Gastrocnemius medialis (tissue), 4 donors: ENCODE data around the gene PANK4. TPM values are rescaled to one million over a fixed set of nuclear protein-coding genes. Genes with fewer than 3 reads are reported as not detected.

ENCODE experiments used
- ATAC-seq, 2 donors: fragments of 150-250 bp; one replicate each; pipeline ENCODE4 v1.9.1; 2016
- DNase-seq, 2 donors: peaks; one replicate each; pipeline ENCODE4 v3.0.0-alpha.2; 2019
- H3K27ac ChIP-seq, 4 donors: fragments of 200-600 bp; sonication (generic); 1 replicate in 1 of 4; 2 replicates in 3 of 4; pipeline ENCODE4 v1.5.1; 2016 to 2018; ENCODE audit warnings: mild to moderate bottlenecking in 2 of 4, moderate library complexity in 1 of 4
- H3K27me3 ChIP-seq, 3 donors: fragments of 200-600 bp; sonication (generic) in 2 of 3; 1 replicate in 1 of 3; 2 replicates in 2 of 3; pipeline versions ENCODE4 v1.5.1 to v1.6.0; 2016 to 2019; ENCODE audit warnings: mild to moderate bottlenecking in 1 of 3, moderate library complexity in 1 of 3
- H3K36me3 ChIP-seq, 2 donors: fragments of 200-600 bp; sonication (generic) in 1 of 2; one replicate each; pipeline ENCODE4 v1.5.1; 2017 to 2018
- H3K4me1 ChIP-seq, 2 donors: fragments of 200-600 bp; sonication (generic) in 1 of 2; one replicate each; pipeline ENCODE4 v1.5.1; 2016 to 2017; ENCODE audit warnings: mild to moderate bottlenecking in 2 of 2
- H3K4me3 ChIP-seq, 4 donors: fragments of 200-600 bp; sonication (generic) in 3 of 4; 1 replicate in 1 of 4; 2 replicates in 3 of 4; pipeline ENCODE4 v1.5.1; 2016 to 2019; ENCODE audit warnings: mild to moderate bottlenecking in 2 of 4
- H3K9me3 ChIP-seq, 3 donors: fragments of 200-600 bp; sonication (generic) in 2 of 3; 1 replicate in 1 of 3; 2 replicates in 2 of 3; pipeline ENCODE4 v1.5.1; 2016 to 2019
- CTCF ChIP-seq, 5 experiments: fragments of 450-650 bp in 3 of 5; fragments of 200-600 bp in 2 of 5; sonication (generic) in 2 of 5; IDR thresholded peaks in 4 of 5; conservative IDR thresholded peaks in 1 of 5; 1 replicate in 4 of 5; 2 replicates in 1 of 5; pipeline ENCODE4 v1.5.1; 2016 to 2019; ENCODE audit warnings: antibody characterized with exemption in 5 of 5, mild to moderate bottlenecking in 3 of 5, moderate library complexity in 3 of 5
- POLR2A ChIP-seq, 2 donors: fragments of 450-650 bp; IDR thresholded peaks; one replicate each; pipeline ENCODE4 v1.6.1; 2017; ENCODE audit warnings: antibody characterized with exemption in 2 of 2, mild to moderate bottlenecking in 2 of 2, moderate library complexity in 2 of 2
- in situ Hi-C, 4 donors: fragments of 200-750 bp; cut with MboI; loops; one replicate each; pipeline versions ENCODE4 v1.15.0 to v1.8.0; 2017; ENCODE audit warnings: low sequenced_read_pairs in 4 of 4
- intact Hi-C: fragments of 100-400 bp; cut with DNase I; formaldehyde crosslinking; loops from one replicate; pipeline ENCODE4 v1.15.1; 2023; ENCODE audit warnings: low total_unique reads
- total RNA-seq, 4 donors: library from RNA; depleted of rRNA; stranded (reverse); fragments of >200 nt; gene quantifications; one replicate each; pipeline versions ENCODE4 v1.1.0 to v1.2.3, GENCODE V29; 2016

Gene PANK4
- total RNA-seq, 4 donors from 2014 or later = 27.5 to 54.2 (median 38.5) TPM

DNA sequence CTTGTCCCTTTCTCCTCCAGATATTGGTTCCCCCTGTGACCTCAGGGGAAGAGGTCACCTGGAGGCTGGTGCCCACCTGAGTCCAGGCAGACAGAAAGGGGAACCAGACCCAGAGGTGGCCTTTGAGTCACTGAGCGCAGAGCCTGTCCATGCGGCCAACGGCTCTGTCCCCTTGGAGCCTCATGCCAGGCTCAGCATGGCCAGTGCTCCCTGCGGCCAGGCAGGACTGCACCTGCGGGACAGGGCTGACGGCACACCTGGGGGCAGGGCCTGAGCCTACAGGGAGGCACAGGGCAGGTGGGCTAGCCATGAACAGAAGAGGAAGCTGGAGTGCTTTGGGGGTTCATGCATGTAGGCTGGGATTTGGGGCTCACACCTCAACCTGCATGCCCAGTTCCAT lies 32.5 kb upstream of the PANK4 start:
- H3K27ac ChIP-seq = no peak overlapping the region
- ATAC-seq (no peak), DNase-seq (no peak)
- in situ Hi-C loops (no loop called here), intact Hi-C loops (loop anchor here (10.0 kb wide), 1 partner anchor 86 kb away; no protein-coding TSS in a partner anchor)
- no peaks in the 10 kb centered on the region for H3K9me3 ChIP-seq
- no peak for TF ChIP-seq POLR2A (IDR thresholded peaks at IDR 0.05)
- no peak overlapping the region for H3K4me3 ChIP-seq
- peaks cover 0 to 4% (median 0%) of the 10 kb centered on the region in 3 donors for H3K27me3 ChIP-seq
- H3K4me1 ChIP-seq = peaks cover 7 to 21% of the 10 kb centered on the region in 2 donors
- H3K36me3 ChIP-seq = no peaks in the 10 kb centered on the region

DNA sequence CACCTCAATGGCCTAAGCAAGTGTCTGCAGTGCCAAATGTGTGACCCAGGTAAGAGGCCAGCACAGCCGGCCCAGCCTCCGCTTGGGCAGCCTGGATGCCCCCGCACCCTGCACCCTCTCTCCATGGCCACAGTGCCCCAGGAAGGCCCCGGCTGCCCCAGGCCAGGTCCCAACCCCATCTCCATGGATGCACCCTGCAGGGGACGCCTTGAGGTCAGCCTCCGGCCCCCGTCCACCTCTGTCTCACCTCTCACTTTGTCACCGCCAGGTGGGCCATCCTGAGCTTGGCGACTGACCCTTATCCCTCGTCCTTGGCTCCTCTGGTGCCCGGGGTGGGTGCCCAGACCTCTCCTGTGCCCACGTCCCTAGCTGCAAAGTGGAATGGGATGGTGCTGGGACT lies 32.0 kb upstream of the PANK4 start:
- no peak overlapping the region for H3K4me3 ChIP-seq
- no peaks in the 10 kb centered on the region for H3K36me3 ChIP-seq
- peaks cover 0 to 4% (median 0%) of the 10 kb centered on the region in 3 donors for H3K27me3 ChIP-seq
- no peak for ATAC-seq
- in situ Hi-C loops = no loop called here
- no peak overlapping the region for H3K27ac ChIP-seq
- intact Hi-C loops = loop anchor here (10.0 kb wide), 1 partner anchor 86 kb away; no protein-coding TSS in a partner anchor
- DNase-seq = no peak
- H3K4me1 ChIP-seq = peaks cover 7 to 21% of the 10 kb centered on the region in 2 donors
- H3K9me3 ChIP-seq = no peaks in the 10 kb centered on the region
- TF ChIP-seq POLR2A (IDR thresholded peaks at IDR 0.05) (no peak), CTCF (IDR thresholded peaks at IDR 0.05 in 4 of 5, conservative IDR thresholded peaks at IDR 0.05 in 1 of 5) (no peak)

GRCh38 chr1:2557482-2558400 lies 31.3 kb upstream of the PANK4 start:
- in situ Hi-C loops (no loop called here), intact Hi-C loops (loop anchor here (10.0 kb wide), 1 partner anchor 87 kb away; no protein-coding TSS in a partner anchor)
- Histone ChIP-seq H3K36me3 (no peaks in the 10 kb centered on the region), H3K4me1 (peaks cover 7 to 21% of the 10 kb centered on the region in 2 donors), H3K27me3 (peaks cover 0 to 4% (median 0%) of the 10 kb centered on the region in 3 donors), H3K9me3 (no peaks in the 10 kb centered on the region), H3K27ac (peak overlapping the region; percentile 71 to 87 (median 85)), H3K4me3 (peak overlapping the region; percentile 68 to 96 (median 72))
- no peak for DNase-seq
- TF ChIP-seq CTCF (IDR thresholded peaks at IDR 0.05 in 4 of 5, conservative IDR thresholded peaks at IDR 0.05 in 1 of 5) (no peak), POLR2A (IDR thresholded peaks at IDR 0.05) (no peak)
- ATAC-seq = no peak

DNA sequence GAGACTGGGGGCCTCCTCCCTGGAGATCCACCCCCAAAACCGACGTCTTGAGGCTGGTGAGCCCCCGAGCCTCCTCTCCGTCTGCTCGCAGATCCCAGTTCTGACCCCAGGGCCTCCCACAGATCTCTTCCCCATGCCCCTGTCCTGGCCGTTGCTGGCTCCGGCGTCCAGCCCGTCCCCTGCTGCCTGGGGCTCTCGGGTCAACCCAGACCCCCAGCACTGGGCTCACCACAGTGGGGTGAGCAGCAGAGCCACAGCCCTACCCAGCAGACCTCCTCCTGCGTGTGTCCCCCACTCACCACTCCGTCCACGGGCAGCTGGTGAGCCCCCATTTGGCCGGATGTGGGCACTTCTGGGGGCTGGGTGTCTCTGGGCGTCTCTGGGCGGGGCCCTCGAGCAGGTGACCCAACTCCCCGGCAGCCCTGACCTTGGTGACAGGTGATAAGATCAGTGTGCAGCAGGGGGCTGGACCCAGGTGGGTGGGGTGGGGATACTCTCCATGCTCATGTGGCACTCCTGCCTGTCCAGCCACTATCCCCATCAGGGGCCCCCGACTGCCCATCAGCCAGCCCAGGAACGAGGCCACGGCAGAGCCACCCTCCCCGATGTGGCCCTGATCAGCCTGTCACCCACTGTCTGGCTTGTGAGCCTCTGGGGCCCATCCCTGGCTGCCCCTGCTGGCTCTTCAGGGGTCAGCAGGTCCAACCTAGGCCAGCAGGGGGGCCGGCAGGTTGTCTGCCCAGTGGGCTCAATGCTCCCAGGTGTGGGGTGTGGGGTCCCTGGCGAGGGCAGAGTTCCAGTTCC lies 30.5 kb upstream of the PANK4 start:
- no peaks in the 10 kb centered on the region for H3K36me3 ChIP-seq
- no peak for DNase-seq
- TF ChIP-seq POLR2A (IDR thresholded peaks at IDR 0.05) (no peak), CTCF (IDR thresholded peaks at IDR 0.05 in 4 of 5, conservative IDR thresholded peaks at IDR 0.05 in 1 of 5) (no peak)
- intact Hi-C loops (loop anchor here (10.0 kb wide), 1 partner anchor 88 kb away; no protein-coding TSS in a partner anchor), in situ Hi-C loops (no loop called here)
- peak overlapping the region; percentile 71 to 87 (median 85) for H3K27ac ChIP-seq
- ATAC-seq = peak; percentile 10 to 28
- H3K4me3 ChIP-seq = peak overlapping the region; percentile 68 to 96 (median 72)
- H3K4me1 ChIP-seq = peaks cover 7 to 21% of the 10 kb centered on the region in 2 donors
- H3K9me3 ChIP-seq = no peaks in the 10 kb centered on the region
- peaks cover 0 to 4% (median 0%) of the 10 kb centered on the region in 3 donors for H3K27me3 ChIP-seq
